SK-N-SH (cell line): ENCODE measurements around the gene WDR5B.

Experiments
- FOXM1 ChIP-seq: IDR thresholded peaks from 2 replicates; pipeline ENCODE4 v1.4.0; 2012; ENCODE audit warnings: low read depth, mild to moderate bottlenecking
- GABPA ChIP-seq: IDR thresholded peaks from 2 replicates; pipeline ENCODE4 v1.4.0; 2012; ENCODE audit warnings: low read depth, mild to moderate bottlenecking
- MXI1 ChIP-seq: IDR thresholded peaks from 2 replicates; pipeline ENCODE4 v1.6.1; 2012; ENCODE audit warnings: mild to moderate bottlenecking, low read depth, low read length, improper control_type of control experiment
- NFIC ChIP-seq: IDR thresholded peaks from 2 replicates; pipeline ENCODE4 v1.4.0; 2012; ENCODE audit warnings: borderline replicate concordance
- RAD21 ChIP-seq: IDR thresholded peaks from 2 replicates; pipeline ENCODE4 v1.6.1; 2012; ENCODE audit warnings: mild to moderate bottlenecking, low read length
- RCOR1 ChIP-seq: fragments of 150-350 bp; IDR thresholded peaks from 2 replicates; pipeline ENCODE4 v1.6.1; 2017; ENCODE audit warnings: antibody characterized with exemption, low read length
- RFX5 ChIP-seq: IDR thresholded peaks from 2 replicates; pipeline ENCODE4 v1.6.1; 2012; ENCODE audit warnings: mild to moderate bottlenecking, improper control_type of control experiment, low read length
- SMC3 ChIP-seq: IDR thresholded peaks from 2 replicates; pipeline ENCODE4 v1.6.1; 2012; ENCODE audit warnings: low read depth, low read length, improper control_type of control experiment
- TAF1 ChIP-seq: IDR thresholded peaks from 2 replicates; pipeline ENCODE4 v1.6.1; 2012; ENCODE audit warnings: low read depth, mild to moderate bottlenecking, low read length, moderate library complexity, borderline replicate concordance
- YY1 ChIP-seq: IDR thresholded peaks from 2 replicates; pipeline ENCODE4 v1.4.0; 2012; ENCODE audit warnings: low read depth, mild to moderate bottlenecking
- TF ChIP-seq, protein P1 (sequence below): IDR thresholded peaks from 2 replicates; pipeline ENCODE4 v1.6.1; 2012; ENCODE audit warnings: mild to moderate bottlenecking, low read depth, low read length, moderate library complexity
- TF ChIP-seq, protein P2 (sequence below): fragments of 200-600 bp; sonication (generic); IDR thresholded peaks from 2 replicates; pipeline ENCODE4 v1.6.1; 2017; ENCODE audit warnings: antibody characterized with exemption, mild to moderate bottlenecking, moderate library complexity
- TF ChIP-seq, protein P3 (sequence below): fragments of 150-350 bp; IDR thresholded peaks from 2 replicates; pipeline ENCODE4 v1.6.1; 2016; ENCODE audit warnings: mild to moderate bottlenecking, low read depth, low read length
- TF ChIP-seq, protein P4 (sequence below): IDR thresholded peaks from 2 replicates; pipeline ENCODE4 v1.4.0; 2012; ENCODE audit warnings: low read depth

DNA sequence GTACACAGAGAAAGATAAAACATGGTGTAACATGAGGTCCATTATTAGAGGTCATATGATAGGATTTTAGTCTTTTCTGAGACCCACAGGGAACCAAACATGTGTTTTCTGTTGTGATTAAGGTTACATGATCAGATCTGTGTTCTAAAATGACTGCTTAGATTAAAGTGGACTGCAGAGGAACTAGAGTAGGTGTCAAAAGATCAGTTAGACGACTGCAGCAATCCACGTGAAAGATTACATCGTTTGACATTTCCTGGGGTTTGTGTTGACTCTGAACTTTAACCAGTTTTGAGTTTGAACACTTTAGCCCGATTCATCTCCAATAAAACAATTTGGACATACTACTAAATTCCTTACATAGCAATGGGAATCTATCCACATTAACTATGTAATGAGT is 37.9 kb downstream of the WDR5B start:
- no peak for TF ChIP-seq SMC3
- TF ChIP-seq, protein P1, sequence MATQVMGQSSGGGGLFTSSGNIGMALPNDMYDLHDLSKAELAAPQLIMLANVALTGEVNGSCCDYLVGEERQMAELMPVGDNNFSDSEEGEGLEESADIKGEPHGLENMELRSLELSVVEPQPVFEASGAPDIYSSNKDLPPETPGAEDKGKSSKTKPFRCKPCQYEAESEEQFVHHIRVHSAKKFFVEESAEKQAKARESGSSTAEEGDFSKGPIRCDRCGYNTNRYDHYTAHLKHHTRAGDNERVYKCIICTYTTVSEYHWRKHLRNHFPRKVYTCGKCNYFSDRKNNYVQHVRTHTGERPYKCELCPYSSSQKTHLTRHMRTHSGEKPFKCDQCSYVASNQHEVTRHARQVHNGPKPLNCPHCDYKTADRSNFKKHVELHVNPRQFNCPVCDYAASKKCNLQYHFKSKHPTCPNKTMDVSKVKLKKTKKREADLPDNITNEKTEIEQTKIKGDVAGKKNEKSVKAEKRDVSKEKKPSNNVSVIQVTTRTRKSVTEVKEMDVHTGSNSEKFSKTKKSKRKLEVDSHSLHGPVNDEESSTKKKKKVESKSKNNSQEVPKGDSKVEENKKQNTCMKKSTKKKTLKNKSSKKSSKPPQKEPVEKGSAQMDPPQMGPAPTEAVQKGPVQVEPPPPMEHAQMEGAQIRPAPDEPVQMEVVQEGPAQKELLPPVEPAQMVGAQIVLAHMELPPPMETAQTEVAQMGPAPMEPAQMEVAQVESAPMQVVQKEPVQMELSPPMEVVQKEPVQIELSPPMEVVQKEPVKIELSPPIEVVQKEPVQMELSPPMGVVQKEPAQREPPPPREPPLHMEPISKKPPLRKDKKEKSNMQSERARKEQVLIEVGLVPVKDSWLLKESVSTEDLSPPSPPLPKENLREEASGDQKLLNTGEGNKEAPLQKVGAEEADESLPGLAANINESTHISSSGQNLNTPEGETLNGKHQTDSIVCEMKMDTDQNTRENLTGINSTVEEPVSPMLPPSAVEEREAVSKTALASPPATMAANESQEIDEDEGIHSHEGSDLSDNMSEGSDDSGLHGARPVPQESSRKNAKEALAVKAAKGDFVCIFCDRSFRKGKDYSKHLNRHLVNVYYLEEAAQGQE: no peak
- TF ChIP-seq GABPA: no peak
- TF ChIP-seq, protein P2, sequence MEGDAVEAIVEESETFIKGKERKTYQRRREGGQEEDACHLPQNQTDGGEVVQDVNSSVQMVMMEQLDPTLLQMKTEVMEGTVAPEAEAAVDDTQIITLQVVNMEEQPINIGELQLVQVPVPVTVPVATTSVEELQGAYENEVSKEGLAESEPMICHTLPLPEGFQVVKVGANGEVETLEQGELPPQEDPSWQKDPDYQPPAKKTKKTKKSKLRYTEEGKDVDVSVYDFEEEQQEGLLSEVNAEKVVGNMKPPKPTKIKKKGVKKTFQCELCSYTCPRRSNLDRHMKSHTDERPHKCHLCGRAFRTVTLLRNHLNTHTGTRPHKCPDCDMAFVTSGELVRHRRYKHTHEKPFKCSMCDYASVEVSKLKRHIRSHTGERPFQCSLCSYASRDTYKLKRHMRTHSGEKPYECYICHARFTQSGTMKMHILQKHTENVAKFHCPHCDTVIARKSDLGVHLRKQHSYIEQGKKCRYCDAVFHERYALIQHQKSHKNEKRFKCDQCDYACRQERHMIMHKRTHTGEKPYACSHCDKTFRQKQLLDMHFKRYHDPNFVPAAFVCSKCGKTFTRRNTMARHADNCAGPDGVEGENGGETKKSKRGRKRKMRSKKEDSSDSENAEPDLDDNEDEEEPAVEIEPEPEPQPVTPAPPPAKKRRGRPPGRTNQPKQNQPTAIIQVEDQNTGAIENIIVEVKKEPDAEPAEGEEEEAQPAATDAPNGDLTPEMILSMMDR: no peak
- TF ChIP-seq MXI1: no peak
- no peak for TF ChIP-seq YY1
- no peak for TF ChIP-seq FOXM1
- no peak for TF ChIP-seq NFIC
- TF ChIP-seq, protein P3, sequence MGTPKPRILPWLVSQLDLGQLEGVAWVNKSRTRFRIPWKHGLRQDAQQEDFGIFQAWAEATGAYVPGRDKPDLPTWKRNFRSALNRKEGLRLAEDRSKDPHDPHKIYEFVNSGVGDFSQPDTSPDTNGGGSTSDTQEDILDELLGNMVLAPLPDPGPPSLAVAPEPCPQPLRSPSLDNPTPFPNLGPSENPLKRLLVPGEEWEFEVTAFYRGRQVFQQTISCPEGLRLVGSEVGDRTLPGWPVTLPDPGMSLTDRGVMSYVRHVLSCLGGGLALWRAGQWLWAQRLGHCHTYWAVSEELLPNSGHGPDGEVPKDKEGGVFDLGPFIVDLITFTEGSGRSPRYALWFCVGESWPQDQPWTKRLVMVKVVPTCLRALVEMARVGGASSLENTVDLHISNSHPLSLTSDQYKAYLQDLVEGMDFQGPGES: no peak
- TF ChIP-seq, protein P4, sequence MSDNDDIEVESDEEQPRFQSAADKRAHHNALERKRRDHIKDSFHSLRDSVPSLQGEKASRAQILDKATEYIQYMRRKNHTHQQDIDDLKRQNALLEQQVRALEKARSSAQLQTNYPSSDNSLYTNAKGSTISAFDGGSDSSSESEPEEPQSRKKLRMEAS: no peak
- no peak for TF ChIP-seq RFX5
- no peak for TF ChIP-seq TAF1
- TF ChIP-seq RAD21: no peak
- no peak for TF ChIP-seq RCOR1
